Body of pancreas (tissue), 4 donors: ENCODE measurements around the gene ELANE.

Experiments
- POLR2A ChIP-seq, 3 donors: fragments of 450-650 bp; IDR thresholded peaks; one replicate each; pipeline ENCODE4 v1.6.1; 2016; ENCODE audit warnings: antibody characterized with exemption in 3 of 3, mild to moderate bottlenecking in 2 of 3
- TF ChIP-seq, protein P1 (sequence below), 7 experiments: fragments of 450-650 bp in 4 of 7; fragments of 200-600 bp in 3 of 7; sonication (generic) in 3 of 7; IDR thresholded peaks; one replicate each; pipeline ENCODE4 v1.5.1; 2016 to 2019; ENCODE audit warnings: antibody characterized with exemption in 7 of 7

DNA sequence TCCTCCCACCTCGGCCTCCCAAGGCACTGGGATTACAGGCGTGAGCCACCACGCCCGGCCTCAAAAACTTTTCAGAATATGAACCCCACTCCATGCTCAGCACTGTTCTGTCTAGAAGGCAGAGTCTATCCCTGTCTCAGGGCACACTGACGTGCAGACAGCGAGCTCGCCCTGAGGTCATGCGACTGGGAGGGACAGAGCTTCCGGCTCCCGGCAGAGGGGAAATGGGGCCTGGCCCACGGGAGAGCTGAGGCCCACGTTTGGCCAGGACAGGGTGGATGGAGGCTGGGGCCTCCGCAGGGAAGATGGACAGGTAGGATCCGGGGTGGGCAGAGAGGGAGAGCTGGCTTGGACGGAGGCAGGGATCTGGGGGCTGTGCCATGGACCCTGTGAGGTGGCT, 27.2 kb upstream of the ELANE start:
- TF ChIP-seq, protein P1, sequence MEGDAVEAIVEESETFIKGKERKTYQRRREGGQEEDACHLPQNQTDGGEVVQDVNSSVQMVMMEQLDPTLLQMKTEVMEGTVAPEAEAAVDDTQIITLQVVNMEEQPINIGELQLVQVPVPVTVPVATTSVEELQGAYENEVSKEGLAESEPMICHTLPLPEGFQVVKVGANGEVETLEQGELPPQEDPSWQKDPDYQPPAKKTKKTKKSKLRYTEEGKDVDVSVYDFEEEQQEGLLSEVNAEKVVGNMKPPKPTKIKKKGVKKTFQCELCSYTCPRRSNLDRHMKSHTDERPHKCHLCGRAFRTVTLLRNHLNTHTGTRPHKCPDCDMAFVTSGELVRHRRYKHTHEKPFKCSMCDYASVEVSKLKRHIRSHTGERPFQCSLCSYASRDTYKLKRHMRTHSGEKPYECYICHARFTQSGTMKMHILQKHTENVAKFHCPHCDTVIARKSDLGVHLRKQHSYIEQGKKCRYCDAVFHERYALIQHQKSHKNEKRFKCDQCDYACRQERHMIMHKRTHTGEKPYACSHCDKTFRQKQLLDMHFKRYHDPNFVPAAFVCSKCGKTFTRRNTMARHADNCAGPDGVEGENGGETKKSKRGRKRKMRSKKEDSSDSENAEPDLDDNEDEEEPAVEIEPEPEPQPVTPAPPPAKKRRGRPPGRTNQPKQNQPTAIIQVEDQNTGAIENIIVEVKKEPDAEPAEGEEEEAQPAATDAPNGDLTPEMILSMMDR (IDR thresholded peaks at IDR 0.05), result no peak
- TF ChIP-seq POLR2A (IDR thresholded peaks at IDR 0.05), result peak in 1 of 3 donors; percentile 9
